A172 (cell line): ENCODE data around the gene FGF8. TPM values are rescaled to one million over a fixed set of nuclear protein-coding genes. Genes with fewer than 3 reads are reported as not detected.

Experiments
- DNase-seq: peaks from one replicate; pipeline ENCODE4 v3.0.0-alpha.2; 2015; ENCODE audit warnings: low spot score
- total RNA-seq: library from RNA; depleted of rRNA; stranded (reverse); fragments of >200 nt; shearing (Covaris generic); gene quantifications from 2 replicates; pipeline ENCODE4 v1.2.3, GENCODE V29; 2014

Gene FGF8
- total RNA-seq, 1 experiment from 2014 or later, result not detected

DNA sequence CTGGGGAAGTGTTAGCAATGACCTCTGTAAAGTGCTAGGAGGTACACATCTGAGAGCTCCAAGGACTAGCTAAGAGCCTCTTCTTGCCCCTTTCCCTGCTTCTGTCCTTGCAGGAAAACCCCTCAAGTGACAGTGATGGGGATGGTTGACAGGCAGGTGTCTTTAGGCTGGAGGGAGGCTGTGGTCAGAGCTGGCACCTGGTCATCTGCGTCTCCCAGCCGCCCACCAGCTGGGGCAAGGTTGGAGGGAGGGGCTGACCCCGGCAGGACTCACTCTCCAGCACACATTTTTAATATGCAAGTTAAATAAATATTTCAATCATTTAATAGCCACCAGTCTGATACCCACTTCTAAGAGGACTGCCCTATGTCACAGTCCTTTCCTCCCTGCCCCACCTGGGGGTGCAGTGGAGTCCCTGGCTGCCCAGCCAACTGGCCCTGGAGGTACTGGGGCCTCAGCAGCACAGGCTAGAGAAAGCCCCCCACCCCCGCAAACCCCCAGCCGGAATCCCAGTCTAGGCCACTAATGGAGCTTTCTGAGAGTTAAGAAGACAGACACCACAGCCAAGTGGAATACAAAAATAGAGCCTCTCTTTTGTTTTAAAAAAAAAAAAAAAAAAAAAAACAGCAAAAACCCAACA is 6.3 kb downstream of the FGF8 start:
- no peak for DNase-seq

DNA sequence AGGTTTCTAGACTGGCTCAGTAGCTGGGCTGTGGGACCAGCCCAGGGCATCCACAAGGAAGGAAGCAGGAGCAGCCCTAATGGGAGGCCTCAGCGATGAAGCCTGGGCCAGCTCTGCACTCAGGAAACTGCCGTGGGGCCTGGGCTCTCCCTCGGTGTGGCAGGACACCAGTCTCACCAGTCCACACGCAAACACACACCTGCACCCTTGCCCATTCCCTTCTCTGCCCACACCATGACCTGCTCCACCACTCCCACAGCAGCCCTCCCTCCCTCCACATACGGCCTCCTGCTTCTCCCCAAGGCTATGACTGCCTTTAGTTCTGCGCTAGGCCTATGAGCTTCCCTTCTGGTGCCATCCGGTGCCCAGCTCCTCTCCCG is 7.1 kb downstream of the FGF8 start:
- DNase-seq, result no peak

DNA sequence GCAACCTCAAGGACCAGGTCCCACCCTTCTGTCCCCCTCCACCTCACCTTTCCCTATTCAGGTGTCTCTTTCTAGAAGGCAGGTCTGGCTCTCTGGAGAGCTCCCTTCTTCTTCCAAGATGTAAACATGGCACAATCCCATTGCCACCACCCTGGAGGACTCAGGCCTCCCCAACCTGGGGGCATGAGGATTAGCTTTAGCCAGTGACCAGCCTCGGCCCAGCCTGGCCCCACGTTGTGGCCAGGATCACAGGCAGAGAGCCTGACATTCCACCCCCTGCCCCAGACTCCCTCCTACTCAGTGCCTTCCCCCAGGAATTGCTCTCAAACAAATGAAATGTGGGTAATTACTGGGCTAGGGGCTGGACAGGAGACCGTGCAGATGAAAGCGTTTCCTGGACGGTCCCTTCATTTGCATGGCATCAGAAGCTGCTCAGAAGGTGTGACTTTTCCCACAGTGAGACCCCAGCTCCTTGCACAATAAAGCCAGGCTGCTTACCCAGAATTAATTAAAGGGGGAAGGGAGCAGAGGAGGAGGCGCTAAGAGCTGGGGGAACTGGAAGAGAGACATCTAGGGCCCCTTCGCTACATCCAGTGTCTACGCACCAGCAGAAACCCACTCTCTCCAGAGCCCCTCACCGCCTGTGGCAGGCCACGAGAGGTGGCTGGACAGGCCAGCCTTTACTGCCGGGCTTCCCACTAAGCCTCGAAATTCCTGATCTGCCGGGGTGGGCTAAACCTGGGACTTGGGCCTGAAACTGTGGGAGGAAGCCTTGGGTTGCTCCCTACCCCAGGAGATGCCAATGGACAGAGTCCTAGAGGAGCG is 7.7 kb downstream of the FGF8 start:
- DNase-seq, result no peak

DNA sequence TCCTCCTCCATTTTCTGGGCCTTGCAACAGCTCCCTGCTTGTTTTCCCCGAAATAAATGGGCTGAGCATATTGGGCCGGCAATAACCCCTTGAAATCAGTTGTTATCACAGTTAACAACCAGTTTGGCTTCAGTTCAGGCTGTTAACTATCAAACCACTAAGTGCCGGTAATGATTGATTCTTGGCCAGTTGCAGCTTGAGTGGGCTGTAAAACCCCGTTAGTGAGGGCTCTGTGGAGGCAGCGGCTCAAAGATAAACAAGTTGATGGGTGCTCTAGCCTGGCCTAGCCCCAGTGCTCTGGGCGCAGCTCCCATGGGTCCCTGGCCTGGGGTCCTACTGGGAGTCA is 8.3 kb downstream of the FGF8 start:
- DNase-seq, result no peak

DNA sequence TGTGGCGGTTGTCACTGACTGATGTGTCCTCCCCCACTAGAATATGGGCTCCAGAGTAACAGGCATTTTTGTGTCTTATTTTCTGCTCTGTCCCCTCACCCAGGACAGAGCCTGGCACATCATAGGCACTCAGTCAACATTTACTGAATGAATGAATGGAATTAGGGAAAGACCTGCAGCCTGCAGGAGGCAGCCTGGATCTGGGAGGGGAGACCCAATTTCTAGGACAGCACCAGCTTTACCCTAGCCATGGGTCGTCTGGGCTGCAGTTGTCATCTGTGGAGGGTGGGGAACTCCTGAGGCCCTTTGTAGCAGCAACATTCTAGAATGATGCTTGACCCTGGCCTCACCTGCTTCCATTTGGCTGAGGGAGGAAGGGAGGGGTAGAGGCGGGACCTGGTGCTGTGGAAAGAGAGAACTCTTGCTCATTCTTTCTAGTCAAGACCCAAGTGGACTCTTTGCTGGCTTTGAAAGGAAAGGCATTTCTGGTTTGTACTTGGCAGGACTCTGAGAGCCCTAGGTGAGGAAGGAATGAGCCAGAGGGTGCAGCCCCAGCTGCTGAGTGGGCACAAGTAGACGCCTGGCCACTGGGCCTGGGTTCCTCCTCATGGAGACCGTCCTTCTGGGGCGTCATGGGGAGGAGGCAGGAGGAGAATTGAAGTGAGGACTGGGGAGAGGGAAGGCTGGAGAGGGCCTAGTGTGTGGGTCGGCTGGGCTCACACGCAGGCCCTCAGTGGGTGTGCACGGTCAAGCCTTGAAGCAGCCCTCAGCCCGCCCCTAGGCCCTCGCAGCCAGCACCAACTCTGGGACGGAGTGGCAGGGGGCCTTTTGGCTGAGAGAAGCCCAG is 8.9 kb downstream of the FGF8 start:
- DNase-seq, result no peak

DNA sequence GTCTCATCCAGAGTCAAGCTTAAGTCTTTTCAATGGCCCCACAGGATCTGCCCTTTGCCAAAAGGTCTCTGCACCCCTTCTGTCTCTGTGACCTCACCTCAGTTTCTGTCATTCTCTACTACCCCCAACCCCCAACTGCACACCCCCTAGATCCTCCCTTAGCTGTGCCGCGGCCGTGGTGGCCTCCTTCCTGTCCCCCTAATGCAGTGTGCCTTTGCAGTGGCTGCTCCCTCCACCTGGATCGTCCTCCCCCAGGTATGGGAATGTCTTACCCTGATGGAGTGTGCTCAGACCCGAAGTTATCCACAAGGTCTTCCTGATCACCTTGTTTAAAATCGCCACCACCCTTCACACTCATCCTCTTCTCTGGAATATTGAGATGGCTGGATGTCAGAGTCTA is 9.6 kb downstream of the FGF8 start:
- DNase-seq, result no peak

DNA sequence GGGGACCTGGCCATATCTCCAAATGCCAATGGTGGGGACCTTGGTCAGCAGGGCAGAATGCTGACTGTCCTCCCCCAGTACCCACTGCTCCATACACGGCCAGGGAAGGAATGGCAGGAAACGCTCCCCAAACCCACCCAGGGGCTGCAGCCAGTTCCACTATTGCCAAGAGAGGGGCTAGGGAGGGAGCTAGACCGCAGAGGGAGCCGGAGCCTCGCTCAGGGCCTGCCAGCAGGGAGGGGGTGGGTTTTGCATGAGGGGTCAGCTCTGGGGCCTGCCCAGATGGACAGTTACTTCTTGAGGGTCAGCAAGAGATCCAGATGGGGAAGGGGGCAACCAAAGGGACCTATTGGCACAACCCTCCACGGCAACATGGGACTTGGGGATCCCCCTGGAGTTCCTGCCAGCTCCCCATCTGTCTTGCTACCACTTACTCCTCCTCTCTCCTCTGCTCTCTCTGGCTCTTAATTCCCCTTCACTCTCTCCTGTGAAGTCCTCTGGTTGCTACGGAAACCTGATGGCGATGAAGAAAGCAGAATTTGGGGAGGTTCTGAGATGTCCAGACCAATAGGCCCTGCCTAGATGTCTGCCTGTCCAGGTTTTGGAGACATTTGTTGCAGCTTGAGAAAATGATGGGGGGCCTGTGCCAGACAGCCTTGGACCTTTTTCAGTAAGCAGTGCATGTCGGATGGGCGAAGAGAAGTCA is 12.6 kb downstream of the FGF8 start:
- no peak for DNase-seq

DNA sequence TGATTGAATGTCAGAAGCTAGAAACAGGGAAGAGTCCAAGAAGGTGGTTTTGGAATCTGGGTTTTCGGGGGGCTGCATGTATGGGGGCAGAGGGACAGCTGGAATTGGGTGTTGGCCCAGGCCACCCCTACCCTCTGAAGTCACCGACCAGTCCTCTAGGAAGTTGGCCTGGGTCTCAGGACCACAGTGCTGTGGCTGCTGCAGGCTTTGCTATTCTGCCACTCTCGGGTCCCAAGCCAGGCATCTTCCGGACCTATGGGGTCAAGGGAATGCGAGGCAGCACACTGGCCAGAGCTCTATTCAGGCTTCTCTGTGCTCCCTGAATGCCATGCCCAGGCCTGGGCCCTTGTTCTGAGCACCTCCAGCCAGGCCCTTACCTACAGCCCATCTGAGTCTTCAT is 13.2 kb downstream of the FGF8 start:
- no peak for DNase-seq

DNA sequence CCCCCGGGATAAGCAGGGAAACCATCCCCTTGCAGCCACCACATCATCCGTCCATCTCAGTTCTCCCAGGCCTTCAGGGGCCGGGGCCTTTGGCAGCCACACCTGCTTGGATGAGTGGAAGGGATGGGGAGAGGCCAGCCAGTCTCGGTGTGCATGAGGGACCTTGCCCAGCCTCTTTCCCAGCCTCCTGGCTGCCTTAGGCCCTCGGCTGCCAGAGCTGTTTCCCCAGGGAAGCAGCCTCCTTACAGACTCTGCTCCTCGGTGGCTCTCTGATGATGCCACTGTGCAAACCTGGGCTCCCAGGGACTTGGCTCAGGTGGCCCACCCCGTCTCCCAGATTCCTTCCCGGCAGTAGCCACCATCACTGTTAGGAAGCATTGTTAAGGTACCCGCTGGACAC is 14.7 kb downstream of the FGF8 start:
- no peak for DNase-seq

DNA sequence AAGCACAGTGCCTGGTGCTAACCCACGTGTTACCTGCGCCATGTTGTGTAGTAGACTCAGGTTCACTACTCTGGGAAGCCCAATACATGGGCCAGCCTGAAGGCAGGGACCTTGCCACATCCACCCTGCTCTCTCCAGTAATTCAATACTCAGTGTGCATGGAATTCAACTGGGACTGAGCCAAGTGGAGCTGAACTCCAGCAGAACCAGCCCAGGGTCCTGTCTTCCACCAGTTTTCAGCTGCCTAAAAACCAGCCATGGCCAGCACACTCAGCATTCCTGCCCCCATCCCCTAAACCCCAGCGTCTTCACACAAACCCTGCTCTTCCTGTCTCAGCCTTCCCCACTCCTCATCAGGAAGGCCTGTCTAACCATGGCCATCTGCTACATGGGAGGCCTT is 15.4 kb downstream of the FGF8 start:
- no peak for DNase-seq

DNA sequence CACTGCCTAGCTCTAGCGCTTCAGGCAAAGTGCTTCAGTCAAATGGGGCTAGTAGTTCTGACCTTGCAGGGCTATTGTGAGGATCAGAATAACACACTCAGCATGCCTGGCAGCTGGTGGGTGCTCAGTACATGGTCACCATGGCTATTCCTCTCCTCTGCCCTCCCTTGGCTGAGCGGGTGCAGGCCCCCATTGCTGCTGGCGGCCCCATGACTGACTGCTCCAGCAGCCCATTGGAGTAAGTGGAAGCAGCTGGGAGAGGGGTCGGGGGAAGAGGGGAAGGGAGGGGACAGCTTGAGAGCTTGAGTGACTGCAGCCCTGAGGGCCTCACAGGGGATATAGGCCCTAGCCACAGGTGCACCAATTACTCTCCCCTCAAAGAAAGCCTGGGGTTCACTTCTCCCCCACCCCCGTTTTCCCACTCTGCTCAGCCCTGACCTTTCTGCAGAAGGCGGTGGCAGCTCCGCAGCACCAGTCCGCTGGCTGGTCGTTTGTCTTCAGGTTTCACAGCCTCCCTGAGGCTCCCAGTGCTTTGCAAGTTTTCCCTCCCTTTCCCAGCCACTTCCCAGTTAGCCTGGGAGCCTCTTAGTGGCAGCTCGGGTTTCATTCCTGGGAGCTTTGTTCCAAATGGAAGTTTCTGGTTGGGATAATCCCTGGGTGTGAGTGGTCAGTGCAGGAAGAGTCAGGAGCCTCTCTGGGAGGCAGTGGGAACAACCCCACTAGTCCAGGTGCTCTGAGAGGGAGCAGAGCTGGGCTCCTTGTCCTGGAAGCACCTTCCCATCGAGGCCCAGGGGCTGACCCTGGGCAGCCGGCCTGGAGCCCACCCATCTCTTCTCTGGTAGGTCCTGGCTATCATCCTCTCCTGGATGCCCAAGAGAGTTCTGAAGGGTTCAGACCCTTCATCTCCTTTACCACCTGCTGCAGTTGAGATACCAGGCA is 16.3 kb downstream of the FGF8 start:
- DNase-seq, result no peak

DNA sequence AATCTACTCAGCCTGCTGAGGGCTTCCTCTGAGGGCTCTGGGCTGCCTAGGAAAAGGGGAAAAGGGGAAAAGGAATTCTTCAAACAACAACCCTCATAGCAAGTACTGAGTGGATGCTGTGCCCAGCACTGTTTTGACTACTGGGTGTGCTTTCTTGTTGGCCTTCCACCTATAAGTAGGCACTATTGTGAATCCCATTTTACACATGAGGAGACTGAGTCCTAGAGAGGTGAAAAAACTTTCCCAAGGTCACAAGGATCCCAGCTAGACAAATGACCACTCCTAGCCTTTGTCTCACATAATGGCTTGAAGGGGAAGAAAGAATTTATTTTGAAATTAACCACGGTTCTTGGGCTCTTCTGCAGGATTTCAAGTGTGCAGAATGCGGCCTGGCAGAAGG is 17.1 kb downstream of the FGF8 start:
- DNase-seq, result no peak

DNA sequence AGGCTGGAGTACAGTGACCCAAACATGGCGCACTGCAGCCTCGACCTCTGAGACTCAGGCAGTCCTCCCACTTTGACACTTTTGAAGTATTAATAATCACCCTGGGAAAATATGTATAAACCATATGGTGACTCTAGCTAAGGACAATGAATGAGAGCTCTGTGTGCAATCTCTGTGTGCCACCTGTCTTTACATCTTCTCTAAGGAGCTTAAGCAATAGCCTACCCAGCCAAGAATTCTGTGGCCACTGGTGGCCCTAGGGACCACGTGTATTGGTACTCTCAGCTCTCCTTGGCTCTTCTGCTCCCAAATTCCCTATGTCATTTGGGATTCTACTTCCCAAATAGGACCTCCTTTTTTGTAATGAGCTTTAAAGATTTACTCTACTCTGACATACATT is 23.7 kb downstream of the FGF8 start:
- no peak for DNase-seq

DNA sequence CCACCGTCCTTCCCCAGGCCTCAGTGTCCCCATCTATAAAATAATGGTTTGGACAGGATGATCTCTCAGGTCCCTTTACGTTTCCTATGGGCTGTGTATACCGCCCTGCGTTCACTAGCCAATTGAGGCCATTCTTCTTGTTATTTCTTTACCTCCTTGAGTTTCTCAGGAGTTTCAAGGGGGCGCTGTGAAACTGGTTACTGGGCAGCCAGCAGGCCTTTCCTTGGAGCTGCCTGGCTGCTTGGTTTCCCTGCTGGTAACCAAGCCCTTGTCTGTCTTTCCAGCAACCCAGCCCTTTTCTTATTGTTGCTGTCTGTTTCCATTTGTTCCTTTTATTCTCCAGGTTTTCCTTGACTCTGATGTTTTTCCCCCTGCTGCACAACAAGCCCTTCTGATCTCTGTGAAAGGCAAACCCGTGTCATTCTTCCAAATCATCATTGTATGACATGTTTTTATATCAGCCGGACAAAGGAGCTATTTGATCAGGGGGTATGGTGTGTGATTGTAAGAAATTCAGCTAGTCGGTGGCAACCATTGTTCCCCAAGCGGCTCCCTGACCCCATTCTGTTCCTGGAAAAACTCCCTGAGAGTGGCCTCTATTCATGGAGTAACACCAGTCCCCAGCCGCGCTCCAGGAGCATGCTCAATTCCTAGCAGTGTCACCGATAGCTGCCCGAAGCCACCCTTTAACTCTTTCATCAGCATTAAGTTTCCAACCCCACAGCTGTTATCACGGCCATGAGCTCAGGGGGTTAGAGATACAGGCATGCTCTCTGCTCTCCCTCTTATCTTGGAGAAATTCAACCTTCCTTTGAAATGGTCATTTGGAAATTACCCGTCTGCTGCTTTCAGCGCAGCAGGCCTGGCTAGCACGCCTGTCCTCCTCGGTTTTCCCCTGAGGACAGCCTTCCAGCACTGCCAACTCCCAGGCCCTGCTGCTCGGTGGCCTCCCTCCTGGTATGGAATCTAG is 26.6 kb downstream of the FGF8 start:
- no peak for DNase-seq

DNA sequence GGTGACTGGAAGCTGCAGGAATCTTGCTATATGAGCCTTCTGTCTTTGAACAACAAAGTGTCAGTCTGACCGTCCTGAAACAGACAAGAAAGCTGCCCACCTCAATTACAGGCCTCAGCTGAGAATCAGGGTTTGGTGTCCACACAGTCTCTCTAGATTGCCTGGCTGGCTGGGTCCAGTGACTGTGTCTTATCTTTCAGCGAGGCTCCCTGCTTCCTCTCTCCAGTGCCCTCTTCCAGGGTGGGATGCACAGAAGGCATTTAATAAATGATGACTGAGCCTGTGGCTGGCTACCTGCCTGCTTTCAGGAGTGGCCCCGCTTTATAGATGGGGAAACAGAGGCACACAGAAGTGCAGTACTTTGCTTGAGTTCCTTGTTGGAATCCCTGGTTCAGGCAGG is 27.4 kb downstream of the FGF8 start:
- DNase-seq, result no peak

DNA sequence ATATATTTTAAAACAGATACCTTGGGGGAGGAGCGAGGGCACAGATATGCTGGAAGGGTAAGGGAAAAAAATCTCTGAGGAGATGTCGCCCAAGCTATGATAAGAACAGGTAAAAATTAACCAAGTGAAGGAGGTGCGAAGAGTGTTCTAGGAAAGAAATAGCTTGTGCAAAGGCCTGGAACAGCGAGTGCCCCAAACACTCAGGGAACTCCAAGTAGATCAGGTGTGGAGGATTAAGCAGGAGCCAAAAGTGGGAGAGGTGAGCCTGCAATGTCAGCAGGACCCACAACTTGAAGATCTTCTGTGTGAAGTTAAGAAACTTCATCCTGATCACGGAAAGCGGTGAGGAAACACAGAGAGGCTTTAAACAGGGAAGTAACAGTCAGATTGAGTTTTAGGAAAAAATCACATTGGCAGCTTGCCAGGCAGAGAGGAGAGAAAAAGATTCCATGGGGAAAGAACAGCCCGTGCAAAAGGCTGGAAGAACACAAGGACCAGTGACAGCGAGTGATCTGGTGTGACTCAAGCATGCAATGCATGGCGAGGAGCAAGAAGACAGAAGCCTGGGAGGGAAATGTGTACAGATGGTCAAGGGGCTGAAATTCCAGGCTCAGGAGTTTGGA is 30.7 kb downstream of the FGF8 start:
- DNase-seq, result no peak

DNA sequence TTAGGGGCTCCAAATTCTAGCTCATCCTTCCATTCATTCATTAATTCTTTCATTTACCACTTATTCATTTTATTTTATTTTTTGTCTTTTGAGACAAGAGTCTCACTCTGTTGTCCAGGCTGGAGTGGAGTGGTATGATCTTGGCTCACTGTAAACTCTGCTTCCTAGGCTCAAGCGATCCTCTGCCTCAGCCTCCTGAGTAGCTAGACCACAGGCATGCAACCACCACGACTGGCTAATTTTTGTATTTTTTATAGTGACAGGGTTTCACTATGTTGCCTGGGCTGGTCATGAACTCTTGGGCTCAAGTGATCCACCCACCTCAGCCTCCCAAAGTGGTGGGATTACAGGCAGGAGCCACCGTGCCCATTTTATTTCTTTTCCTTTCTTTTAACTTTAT is 31.6 kb downstream of the FGF8 start:
- DNase-seq, result no peak

DNA sequence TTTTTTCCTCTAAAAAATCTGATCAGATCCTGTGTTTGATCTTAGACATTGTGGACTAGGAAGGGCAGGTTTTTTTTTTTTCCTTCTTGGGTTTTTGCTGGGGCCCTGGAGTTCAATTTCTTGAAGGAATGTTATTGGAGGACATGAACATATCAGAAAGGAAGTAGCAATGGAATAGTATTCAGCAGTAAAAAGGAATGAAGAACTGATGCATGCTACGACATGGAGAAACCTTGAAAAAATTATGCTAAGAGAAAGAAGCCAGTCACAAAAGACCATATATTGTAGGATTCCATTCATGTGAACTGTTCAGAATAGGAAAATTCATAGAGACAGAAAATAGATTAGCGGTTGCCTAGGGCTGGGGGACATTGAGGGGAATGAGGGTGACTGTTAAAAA is 34.0 kb downstream of the FGF8 start:
- DNase-seq, result no peak

DNA sequence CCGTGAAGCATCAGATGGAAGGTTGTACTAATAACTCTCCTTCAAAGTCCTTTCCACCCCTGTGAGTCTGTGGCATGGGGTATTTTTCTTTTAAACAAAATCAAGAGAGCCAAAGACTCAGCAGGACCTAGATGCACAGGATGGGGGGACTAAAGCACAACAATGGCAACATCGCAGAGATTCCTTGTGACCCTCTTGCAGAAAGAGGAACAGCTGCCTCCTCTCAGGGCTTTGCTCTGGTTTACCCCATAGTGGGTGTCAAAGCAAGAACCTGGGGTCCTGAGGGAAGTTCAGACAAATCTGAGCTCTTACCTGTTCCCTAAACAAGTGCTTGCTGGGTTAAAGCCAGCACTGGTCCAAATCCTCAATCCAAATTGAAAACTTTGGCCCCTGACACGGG is 39.2 kb downstream of the FGF8 start:
- no peak for DNase-seq
